ENCODE measurements around the gene RPS6KB2. TPM values are rescaled to one million over a fixed set of nuclear protein-coding genes. Genes with fewer than 3 reads are reported as not detected.
A peak's percentile ranks its signal among the peaks of the same experiment; 100 is the strongest.

Gene RPS6KB2
- total RNA-seq, 1 donor, result 36.9 TPM

DNA sequence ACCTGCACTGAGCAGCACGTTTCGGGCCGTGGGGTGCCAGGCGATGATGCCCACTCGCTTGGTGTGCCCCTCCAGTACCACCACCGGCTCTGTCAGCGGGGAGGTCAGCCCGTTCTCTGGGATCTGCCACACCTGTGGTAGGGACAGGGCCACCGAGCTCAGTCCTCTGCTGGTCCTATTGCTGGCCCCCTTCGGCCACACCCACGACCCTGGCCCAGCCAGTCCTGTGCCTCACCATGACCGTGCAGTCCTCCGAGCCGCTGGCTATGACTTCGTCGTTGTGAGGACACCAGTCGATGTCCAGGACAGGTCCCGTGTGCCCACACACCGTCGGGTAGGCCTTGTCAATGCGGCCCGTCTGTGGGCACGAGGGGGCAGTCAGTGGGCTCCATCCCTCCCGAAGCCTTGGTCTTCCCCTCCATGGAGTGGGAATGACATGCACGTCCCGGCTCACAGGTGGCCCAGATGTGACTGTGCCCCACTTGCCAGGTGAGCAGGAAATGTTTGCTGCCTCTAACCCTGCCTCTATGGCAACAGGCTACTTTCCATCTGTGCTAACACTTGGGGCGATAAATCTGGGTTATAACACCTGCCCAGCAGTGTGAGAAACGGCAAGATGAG is 13.5 kb downstream of the RPS6KB2 start:
- no peak overlapping the region for H2AFZ ChIP-seq (ENCODE audit: low read length)
- peaks cover 18% of the 10 kb centered on the region for H3K79me2 ChIP-seq (ENCODE audit: insufficient read depth, low read length)
- no peak for TF ChIP-seq CTCF (IDR thresholded peaks at IDR 0.05; ENCODE audit: extremely low read depth, low read depth, low read length)
- peak overlapping the region; percentile 92 for H3K4me3 ChIP-seq (ENCODE audit: insufficient read depth, low read length)
- peaks cover 10% of the 10 kb centered on the region for H4K20me1 ChIP-seq (ENCODE audit: insufficient read depth, low read length)
- H3K4me1 ChIP-seq (ENCODE audit: insufficient read depth, low read length), result peaks cover 7% of the 10 kb centered on the region
- H3K27me3 ChIP-seq (ENCODE audit: insufficient read depth, low read length), result no peaks in the 10 kb centered on the region
- H3K27ac ChIP-seq (ENCODE audit: low read depth, low read length), result no peak overlapping the region
- no peaks in the 10 kb centered on the region for H3K9me3 ChIP-seq (ENCODE audit: low read depth, low read length)
- H3K36me3 ChIP-seq (ENCODE audit: insufficient read depth, low read length), result peaks cover 13% of the 10 kb centered on the region
- peak overlapping the region; percentile 86 for H3K4me2 ChIP-seq (ENCODE audit: insufficient read depth, low read length)
- DNase-seq (ENCODE audit: insufficient read length, low spot score, missing footprints), result peak; percentile 89

GRCh38 chr11:67442504-67443404 is 14.5 kb downstream of the RPS6KB2 start:
- Histone ChIP-seq H3K4me3 (ENCODE audit: insufficient read depth, low read length) (peak overlapping the region; percentile 92), H3K27me3 (ENCODE audit: insufficient read depth, low read length) (no peaks in the 10 kb centered on the region), H3K36me3 (ENCODE audit: insufficient read depth, low read length) (peaks cover 13% of the 10 kb centered on the region), H3K9me3 (ENCODE audit: low read depth, low read length) (no peaks in the 10 kb centered on the region), H3K79me2 (ENCODE audit: insufficient read depth, low read length) (peaks cover 18% of the 10 kb centered on the region), H3K4me2 (ENCODE audit: insufficient read depth, low read length) (peak overlapping the region; percentile 86), H3K27ac (ENCODE audit: low read depth, low read length) (peak overlapping the region; percentile 65), H2AFZ (ENCODE audit: low read length) (no peak overlapping the region), H3K4me1 (ENCODE audit: insufficient read depth, low read length) (peaks cover 7% of the 10 kb centered on the region), H4K20me1 (ENCODE audit: insufficient read depth, low read length) (peaks cover 10% of the 10 kb centered on the region)
- DNase-seq (ENCODE audit: insufficient read length, low spot score, missing footprints), result peak; percentile 96
- no peak for TF ChIP-seq CTCF (IDR thresholded peaks at IDR 0.05; ENCODE audit: extremely low read depth, low read depth, low read length)

GRCh38 chr11:67445515-67445914 is 17.2 kb downstream of the RPS6KB2 start:
- H3K4me2 ChIP-seq (ENCODE audit: insufficient read depth, low read length), result no peak overlapping the region
- H3K27me3 ChIP-seq (ENCODE audit: insufficient read depth, low read length), result peaks cover 3% of the 10 kb centered on the region
- no peak for DNase-seq (ENCODE audit: insufficient read length, low spot score, missing footprints)
- peaks cover 6% of the 10 kb centered on the region for H3K36me3 ChIP-seq (ENCODE audit: insufficient read depth, low read length)
- H4K20me1 ChIP-seq (ENCODE audit: insufficient read depth, low read length), result peaks cover 6% of the 10 kb centered on the region
- H3K9me3 ChIP-seq (ENCODE audit: low read depth, low read length), result no peaks in the 10 kb centered on the region
- H2AFZ ChIP-seq (ENCODE audit: low read length), result no peak overlapping the region
- H3K4me3 ChIP-seq (ENCODE audit: insufficient read depth, low read length), result no peak overlapping the region
- TF ChIP-seq CTCF (IDR thresholded peaks at IDR 0.05; ENCODE audit: extremely low read depth, low read depth, low read length), result no peak
- H3K4me1 ChIP-seq (ENCODE audit: insufficient read depth, low read length), result peaks cover 7% of the 10 kb centered on the region
- no peak overlapping the region for H3K27ac ChIP-seq (ENCODE audit: low read depth, low read length)
- H3K79me2 ChIP-seq (ENCODE audit: insufficient read depth, low read length), result peaks cover 18% of the 10 kb centered on the region

DNA sequence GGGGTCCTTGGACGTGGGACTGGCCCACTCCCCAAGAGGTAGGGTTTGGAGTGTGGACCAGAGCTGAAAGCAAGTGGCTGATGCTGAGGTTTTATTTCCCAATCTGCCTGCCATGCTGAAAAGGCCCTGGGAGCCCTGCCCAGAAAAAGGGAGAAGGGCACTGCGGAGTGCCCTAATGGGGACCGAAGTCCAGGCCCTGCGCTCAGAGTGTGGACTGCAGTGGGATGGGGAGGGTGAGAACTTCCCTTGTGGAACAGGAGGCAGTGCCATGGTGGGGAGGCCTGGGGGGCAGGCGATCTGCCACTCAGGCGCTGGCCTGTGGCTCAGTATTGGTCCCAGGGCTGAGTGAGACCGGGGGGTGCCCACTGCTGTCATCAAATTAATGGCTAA is 19.9 kb downstream of the RPS6KB2 start:
- peak; percentile 47 for DNase-seq (ENCODE audit: insufficient read length, low spot score, missing footprints)
- Histone ChIP-seq H3K9me3 (ENCODE audit: low read depth, low read length) (no peaks in the 10 kb centered on the region), H4K20me1 (ENCODE audit: insufficient read depth, low read length) (no peaks in the 10 kb centered on the region), H2AFZ (ENCODE audit: low read length) (no peak overlapping the region), H3K36me3 (ENCODE audit: insufficient read depth, low read length) (no peaks in the 10 kb centered on the region), H3K4me2 (ENCODE audit: insufficient read depth, low read length) (no peak overlapping the region), H3K4me3 (ENCODE audit: insufficient read depth, low read length) (no peak overlapping the region), H3K4me1 (ENCODE audit: insufficient read depth, low read length) (no peaks in the 10 kb centered on the region), H3K27ac (ENCODE audit: low read depth, low read length) (no peak overlapping the region), H3K27me3 (ENCODE audit: insufficient read depth, low read length) (peaks cover 3% of the 10 kb centered on the region), H3K79me2 (ENCODE audit: insufficient read depth, low read length) (no peaks in the 10 kb centered on the region)
- TF ChIP-seq CTCF (IDR thresholded peaks at IDR 0.05; ENCODE audit: extremely low read depth, low read depth, low read length), result no peak

Measured in osteoblast (primary cell).